ENCODE data around the gene DACH1. TPM values are rescaled to one million over a fixed set of nuclear protein-coding genes. Genes with fewer than 3 reads are reported as not detected.

The DACH1 gene
- total RNA-seq, 1 experiment from 2014 or later: 0.31 TPM

DNA sequence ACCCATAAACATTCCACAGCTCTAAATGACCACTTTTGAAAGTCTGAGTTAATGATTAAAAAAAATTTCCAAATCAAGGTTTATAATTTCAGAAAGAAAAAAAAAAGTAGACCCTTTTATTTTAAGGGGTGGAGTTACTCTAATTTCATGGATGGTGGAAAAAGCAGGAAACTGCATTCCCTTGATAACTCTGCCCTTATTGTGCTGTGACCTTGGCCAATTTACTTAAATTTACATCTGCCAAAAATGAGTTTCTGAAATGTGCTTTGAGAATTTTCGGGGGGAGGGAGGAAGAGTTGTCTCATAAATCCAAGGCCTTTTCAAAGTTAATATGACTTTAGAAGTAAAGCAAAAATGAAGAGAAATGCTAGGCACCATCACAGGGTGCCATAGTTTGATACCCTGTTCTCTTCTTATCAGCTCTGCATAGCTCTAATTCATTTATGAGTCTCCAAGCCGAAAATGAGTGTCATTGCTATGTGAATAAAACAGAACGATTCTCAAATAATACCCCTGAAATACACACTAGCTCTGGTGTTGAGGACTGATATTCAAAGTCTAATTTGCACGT is 367.0 kb downstream of the DACH1 start (continued):
- TF ChIP-seq, protein P1, sequence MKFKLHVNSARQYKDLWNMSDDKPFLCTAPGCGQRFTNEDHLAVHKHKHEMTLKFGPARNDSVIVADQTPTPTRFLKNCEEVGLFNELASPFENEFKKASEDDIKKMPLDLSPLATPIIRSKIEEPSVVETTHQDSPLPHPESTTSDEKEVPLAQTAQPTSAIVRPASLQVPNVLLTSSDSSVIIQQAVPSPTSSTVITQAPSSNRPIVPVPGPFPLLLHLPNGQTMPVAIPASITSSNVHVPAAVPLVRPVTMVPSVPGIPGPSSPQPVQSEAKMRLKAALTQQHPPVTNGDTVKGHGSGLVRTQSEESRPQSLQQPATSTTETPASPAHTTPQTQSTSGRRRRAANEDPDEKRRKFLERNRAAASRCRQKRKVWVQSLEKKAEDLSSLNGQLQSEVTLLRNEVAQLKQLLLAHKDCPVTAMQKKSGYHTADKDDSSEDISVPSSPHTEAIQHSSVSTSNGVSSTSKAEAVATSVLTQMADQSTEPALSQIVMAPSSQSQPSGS (CRISPR knock-in tag; IDR thresholded peaks at IDR 0.05; ENCODE audit: borderline replicate concordance, low read depth): no peak
- no peak for TF ChIP-seq ZBTB21 (CRISPR knock-in tag; IDR thresholded peaks at IDR 0.05; ENCODE audit: borderline replicate concordance)

DNA sequence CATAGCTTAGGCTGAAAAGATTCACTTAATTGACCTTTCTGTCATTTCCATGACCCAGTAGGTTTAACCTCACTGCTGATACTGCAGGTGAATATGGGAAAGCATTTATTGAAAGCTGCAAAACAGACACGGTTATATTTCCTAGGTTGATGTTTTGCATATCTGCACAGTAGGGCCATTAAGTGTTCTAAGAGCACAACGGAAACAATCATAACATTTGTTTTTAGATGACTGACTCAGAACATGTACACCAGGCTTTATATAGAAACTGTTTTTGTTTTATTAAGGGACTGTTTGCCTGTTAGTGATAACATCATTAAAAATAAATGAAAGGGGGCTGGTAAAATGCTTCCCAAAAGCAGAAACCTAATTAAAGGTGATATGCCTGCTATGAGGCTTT is 367.8 kb downstream of the DACH1 start:
- CTCF ChIA-PET: no interaction called here
- Mint-ChIP-seq H3K9me3 (no peaks in the 10 kb centered on the region), H3K36me3 (no peaks in the 10 kb centered on the region), H3K4me3 (no peak overlapping the region), H3K27ac (no peak overlapping the region), H3K27me3 (ENCODE audit: low read depth) (no peaks in the 10 kb centered on the region), H3K4me1 (no peaks in the 10 kb centered on the region)
- TF ChIP-seq, protein P2, sequence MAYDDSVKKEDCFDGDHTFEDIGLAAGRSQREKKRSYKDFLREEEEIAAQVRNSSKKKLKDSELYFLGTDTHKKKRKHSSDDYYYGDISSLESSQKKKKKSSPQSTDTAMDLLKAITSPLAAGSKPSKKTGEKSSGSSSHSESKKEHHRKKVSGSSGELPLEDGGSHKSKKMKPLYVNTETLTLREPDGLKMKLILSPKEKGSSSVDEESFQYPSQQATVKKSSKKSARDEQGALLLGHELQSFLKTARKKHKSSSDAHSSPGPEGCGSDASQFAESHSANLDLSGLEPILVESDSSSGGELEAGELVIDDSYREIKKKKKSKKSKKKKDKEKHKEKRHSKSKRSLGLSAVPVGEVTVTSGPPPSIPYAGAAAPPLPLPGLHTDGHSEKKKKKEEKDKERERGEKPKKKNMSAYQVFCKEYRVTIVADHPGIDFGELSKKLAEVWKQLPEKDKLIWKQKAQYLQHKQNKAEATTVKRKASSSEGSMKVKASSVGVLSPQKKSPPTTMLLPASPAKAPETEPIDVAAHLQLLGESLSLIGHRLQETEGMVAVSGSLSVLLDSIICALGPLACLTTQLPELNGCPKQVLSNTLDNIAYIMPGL (CRISPR knock-in tag; IDR thresholded peaks at IDR 0.05): no peak
- TF ChIP-seq, protein P3, sequence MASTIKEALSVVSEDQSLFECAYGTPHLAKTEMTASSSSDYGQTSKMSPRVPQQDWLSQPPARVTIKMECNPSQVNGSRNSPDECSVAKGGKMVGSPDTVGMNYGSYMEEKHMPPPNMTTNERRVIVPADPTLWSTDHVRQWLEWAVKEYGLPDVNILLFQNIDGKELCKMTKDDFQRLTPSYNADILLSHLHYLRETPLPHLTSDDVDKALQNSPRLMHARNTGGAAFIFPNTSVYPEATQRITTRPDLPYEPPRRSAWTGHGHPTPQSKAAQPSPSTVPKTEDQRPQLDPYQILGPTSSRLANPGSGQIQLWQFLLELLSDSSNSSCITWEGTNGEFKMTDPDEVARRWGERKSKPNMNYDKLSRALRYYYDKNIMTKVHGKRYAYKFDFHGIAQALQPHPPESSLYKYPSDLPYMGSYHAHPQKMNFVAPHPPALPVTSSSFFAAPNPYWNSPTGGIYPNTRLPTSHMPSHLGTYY (CRISPR knock-in tag; IDR thresholded peaks at IDR 0.05): no peak
- no peak for TF ChIP-seq ELF4 (CRISPR knock-in tag; IDR thresholded peaks at IDR 0.05; ENCODE audit: low read depth)
- TF ChIP-seq, protein P4, sequence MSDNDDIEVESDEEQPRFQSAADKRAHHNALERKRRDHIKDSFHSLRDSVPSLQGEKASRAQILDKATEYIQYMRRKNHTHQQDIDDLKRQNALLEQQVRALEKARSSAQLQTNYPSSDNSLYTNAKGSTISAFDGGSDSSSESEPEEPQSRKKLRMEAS (CRISPR knock-in tag; IDR thresholded peaks at IDR 0.05): no peak
- TF ChIP-seq, protein P5, sequence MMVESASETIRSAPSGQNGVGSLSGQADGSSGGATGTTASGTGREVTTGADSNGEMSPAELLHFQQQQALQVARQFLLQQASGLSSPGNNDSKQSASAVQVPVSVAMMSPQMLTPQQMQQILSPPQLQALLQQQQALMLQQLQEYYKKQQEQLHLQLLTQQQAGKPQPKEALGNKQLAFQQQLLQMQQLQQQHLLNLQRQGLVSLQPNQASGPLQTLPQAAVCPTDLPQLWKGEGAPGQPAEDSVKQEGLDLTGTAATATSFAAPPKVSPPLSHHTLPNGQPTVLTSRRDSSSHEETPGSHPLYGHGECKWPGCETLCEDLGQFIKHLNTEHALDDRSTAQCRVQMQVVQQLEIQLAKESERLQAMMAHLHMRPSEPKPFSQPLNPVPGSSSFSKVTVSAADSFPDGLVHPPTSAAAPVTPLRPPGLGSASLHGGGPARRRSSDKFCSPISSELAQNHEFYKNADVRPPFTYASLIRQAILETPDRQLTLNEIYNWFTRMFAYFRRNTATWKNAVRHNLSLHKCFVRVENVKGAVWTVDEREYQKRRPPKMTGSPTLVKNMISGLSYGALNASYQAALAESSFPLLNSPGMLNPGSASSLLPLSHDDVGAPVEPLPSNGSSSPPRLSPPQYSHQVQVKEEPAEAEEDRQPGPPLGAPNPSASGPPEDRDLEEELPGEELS (CRISPR knock-in tag; IDR thresholded peaks at IDR 0.05): no peak
- TF ChIP-seq, protein P6, sequence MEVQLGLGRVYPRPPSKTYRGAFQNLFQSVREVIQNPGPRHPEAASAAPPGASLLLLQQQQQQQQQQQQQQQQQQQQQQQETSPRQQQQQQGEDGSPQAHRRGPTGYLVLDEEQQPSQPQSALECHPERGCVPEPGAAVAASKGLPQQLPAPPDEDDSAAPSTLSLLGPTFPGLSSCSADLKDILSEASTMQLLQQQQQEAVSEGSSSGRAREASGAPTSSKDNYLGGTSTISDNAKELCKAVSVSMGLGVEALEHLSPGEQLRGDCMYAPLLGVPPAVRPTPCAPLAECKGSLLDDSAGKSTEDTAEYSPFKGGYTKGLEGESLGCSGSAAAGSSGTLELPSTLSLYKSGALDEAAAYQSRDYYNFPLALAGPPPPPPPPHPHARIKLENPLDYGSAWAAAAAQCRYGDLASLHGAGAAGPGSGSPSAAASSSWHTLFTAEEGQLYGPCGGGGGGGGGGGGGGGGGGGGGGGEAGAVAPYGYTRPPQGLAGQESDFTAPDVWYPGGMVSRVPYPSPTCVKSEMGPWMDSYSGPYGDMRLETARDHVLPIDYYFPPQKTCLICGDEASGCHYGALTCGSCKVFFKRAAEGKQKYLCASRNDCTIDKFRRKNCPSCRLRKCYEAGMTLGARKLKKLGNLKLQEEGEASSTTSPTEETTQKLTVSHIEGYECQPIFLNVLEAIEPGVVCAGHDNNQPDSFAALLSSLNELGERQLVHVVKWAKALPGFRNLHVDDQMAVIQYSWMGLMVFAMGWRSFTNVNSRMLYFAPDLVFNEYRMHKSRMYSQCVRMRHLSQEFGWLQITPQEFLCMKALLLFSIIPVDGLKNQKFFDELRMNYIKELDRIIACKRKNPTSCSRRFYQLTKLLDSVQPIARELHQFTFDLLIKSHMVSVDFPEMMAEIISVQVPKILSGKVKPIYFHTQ (CRISPR knock-in tag; IDR thresholded peaks at IDR 0.05): no peak
- TF ChIP-seq CBFB (CRISPR knock-in tag; IDR thresholded peaks at IDR 0.05; ENCODE audit: low read depth): no peak
- TF ChIP-seq CREM (CRISPR knock-in tag; IDR thresholded peaks at IDR 0.05): no peak
- TF ChIP-seq ZNF416 (CRISPR knock-in tag; IDR thresholded peaks at IDR 0.05): no peak
- TF ChIP-seq, protein P7, sequence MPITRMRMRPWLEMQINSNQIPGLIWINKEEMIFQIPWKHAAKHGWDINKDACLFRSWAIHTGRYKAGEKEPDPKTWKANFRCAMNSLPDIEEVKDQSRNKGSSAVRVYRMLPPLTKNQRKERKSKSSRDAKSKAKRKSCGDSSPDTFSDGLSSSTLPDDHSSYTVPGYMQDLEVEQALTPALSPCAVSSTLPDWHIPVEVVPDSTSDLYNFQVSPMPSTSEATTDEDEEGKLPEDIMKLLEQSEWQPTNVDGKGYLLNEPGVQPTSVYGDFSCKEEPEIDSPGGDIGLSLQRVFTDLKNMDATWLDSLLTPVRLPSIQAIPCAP (CRISPR knock-in tag; IDR thresholded peaks at IDR 0.05): no peak
- no peak for TF ChIP-seq CREB1 (CRISPR knock-in tag; IDR thresholded peaks at IDR 0.05)
- no peak for TF ChIP-seq NFE2L1 (CRISPR knock-in tag; IDR thresholded peaks at IDR 0.05)
- TF ChIP-seq, protein P8, sequence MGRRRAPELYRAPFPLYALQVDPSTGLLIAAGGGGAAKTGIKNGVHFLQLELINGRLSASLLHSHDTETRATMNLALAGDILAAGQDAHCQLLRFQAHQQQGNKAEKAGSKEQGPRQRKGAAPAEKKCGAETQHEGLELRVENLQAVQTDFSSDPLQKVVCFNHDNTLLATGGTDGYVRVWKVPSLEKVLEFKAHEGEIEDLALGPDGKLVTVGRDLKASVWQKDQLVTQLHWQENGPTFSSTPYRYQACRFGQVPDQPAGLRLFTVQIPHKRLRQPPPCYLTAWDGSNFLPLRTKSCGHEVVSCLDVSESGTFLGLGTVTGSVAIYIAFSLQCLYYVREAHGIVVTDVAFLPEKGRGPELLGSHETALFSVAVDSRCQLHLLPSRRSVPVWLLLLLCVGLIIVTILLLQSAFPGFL (CRISPR knock-in tag; IDR thresholded peaks at IDR 0.05; ENCODE audit: borderline replicate concordance): no peak
- no peak for TF ChIP-seq SMAD4 (CRISPR knock-in tag; IDR thresholded peaks at IDR 0.05)
- TF ChIP-seq TP53 (CRISPR knock-in tag; IDR thresholded peaks at IDR 0.05): no peak
- TF ChIP-seq NR3C1 (CRISPR knock-in tag; conservative IDR thresholded peaks at IDR 0.05; ENCODE audit: low read depth): no peak
- DNase-seq (ENCODE audit: low spot score) (no peak), ATAC-seq (no peak)
- POLR2A ChIA-PET: no interaction called here
